CD4-positive, CD25-positive, alpha-beta regulatory T cell (primary cell): ENCODE results near the gene MMP14. TPM values are rescaled to one million over a fixed set of nuclear protein-coding genes. Genes with fewer than 3 reads are reported as not detected.
"Not testable (repeated sequence)": the region's sequence is repeated elsewhere in the genome, so short reads cannot be mapped to it uniquely, and the experiment has no call there.

Experiments used
- ATAC-seq, 2 donors: fragments of 150-1000 bp; cut with Tn5 transposase; one replicate each; pipeline ENCODE4 v1.10.0; 2021; ENCODE audit warnings: low read depth in 2 of 2, moderate number of reproducible peaks in 2 of 2, moderate library complexity in 1 of 2
- DNase-seq, 3 donors: peaks; one replicate each; pipeline versions ENCODE4 v3.0.0 to v3.0.0-alpha.2; 2012 to 2022; ENCODE audit warnings: mixed read lengths in 1 of 3
- H3K27ac ChIP-seq: one replicate; pipeline ENCODE4 v1.7.0; 2013; ENCODE audit warnings: mild to moderate bottlenecking, low read length; ENCODE audit not compliant: insufficient read depth, poor library complexity, severe bottlenecking
- H3K27me3 ChIP-seq: one replicate; pipeline ENCODE4 v1.7.0; 2013; ENCODE audit warnings: low read length; ENCODE audit not compliant: control insufficient read depth, insufficient read depth
- H3K36me3 ChIP-seq: one replicate; pipeline ENCODE4 v1.7.0; 2013; ENCODE audit warnings: mild to moderate bottlenecking, low read length, moderate library complexity; ENCODE audit not compliant: control insufficient read depth, insufficient read depth
- H3K4me1 ChIP-seq: 2 replicates; pipeline ENCODE4 v1.7.0; 2013; ENCODE audit warnings: mild to moderate bottlenecking, low read length; ENCODE audit not compliant: insufficient read depth, control insufficient read depth, poor library complexity, severe bottlenecking
- H3K4me3 ChIP-seq: one replicate; pipeline ENCODE4 v1.7.0; 2013; ENCODE audit warnings: low read depth, mild to moderate bottlenecking, low read length, moderate library complexity
- H3K9me3 ChIP-seq, 2 experiments: 1 replicate in 1 of 2; 2 replicates in 1 of 2; pipeline ENCODE4 v1.7.0; 2013; ENCODE audit warnings: low read length in 2 of 2, mild to moderate bottlenecking in 1 of 2, moderate library complexity in 1 of 2; ENCODE audit not compliant: control insufficient read depth in 2 of 2
- H3K27ac Mint-ChIP-seq, 3 donors: one replicate each; pipeline ENCODE4 v1.8.0; 2020 to 2022; ENCODE audit warnings: mild to moderate bottlenecking in 3 of 3, mixed read lengths in 3 of 3, moderate library complexity in 2 of 3
- H3K27me3 Mint-ChIP-seq: one replicate; pipeline ENCODE4 v1.8.0; 2022; ENCODE audit warnings: mild to moderate bottlenecking, mixed read lengths
- H3K36me3 Mint-ChIP-seq: one replicate; pipeline ENCODE4 v1.8.0; 2020; ENCODE audit warnings: mixed read lengths
- H3K4me1 Mint-ChIP-seq, 4 donors: one replicate each; pipeline ENCODE4 v1.8.0; 2020 to 2022; ENCODE audit warnings: mixed read lengths in 4 of 4, mild to moderate bottlenecking in 1 of 4
- H3K4me3 Mint-ChIP-seq, 4 donors: one replicate each; pipeline ENCODE4 v1.8.0; 2020 to 2022; ENCODE audit warnings: mild to moderate bottlenecking in 4 of 4, mixed read lengths in 4 of 4, moderate library complexity in 3 of 4
- H3K9me3 Mint-ChIP-seq, 7 donors: one replicate each; pipeline ENCODE4 v1.8.0; 2020 to 2022; ENCODE audit warnings: mixed read lengths in 7 of 7, mild to moderate bottlenecking in 3 of 7, moderate library complexity in 2 of 7
- polyA plus RNA-seq, 4 donors: library from polyadenylated mRNA; unstranded; fragments of 300-500 nt; fragmentation: Illumina TruSeq; gene quantifications; one replicate each; pipeline ENCODE4 v1.2.3, GENCODE V29; 2021
- total RNA-seq: library from RNA; stranded (reverse); gene quantifications from one replicate; pipeline ENCODE4 v1.2.3, GENCODE V29; 2022

Gene MMP14
- 1.0 TPM for total RNA-seq
- not detected for polyA plus RNA-seq

DNA sequence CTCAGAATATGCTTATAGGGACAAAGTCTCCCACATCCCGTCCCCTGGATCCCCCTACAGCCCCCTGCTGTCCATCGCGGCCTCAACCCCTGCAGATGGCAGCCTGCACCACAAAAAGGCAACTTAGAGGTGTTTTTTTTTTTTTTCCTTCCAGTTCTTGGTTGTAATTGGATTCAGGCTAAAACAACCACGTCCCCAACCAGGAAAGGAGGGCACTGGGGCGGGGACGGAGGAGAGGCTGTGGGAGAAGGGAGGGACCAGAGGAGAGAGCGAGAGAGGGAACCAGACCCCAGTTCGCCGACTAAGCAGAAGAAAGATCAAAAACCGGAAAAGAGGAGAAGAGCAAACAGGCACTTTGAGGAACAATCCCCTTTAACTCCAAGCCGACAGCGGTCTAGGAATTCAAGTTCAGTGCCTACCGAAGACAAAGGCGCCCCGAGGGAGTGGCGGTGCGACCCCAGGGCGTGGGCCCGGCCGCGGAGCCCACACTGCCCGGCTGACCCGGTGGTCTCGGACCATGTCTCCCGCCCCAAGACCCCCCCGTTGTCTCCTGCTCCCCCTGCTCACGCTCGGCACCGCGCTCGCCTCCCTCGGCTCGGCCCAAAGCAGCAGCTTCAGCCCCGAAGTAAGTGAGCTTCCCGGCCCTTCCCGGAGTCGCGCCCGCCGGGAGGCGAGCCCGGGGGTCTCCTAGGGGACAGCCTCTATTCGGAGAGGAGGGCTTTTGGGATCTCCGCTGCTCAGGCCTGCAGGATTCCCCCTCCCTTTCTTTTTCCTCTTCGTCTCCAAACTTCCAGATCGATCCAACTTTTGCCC, at the start of gene MMP14:
MMP14 (plus strand) TSS at position 285 of the 813 bp plus-strand sequence; CDS start at position 518, 233 bp downstream.
- peaks cover 13% of the 10 kb centered on the region for H3K36me3 ChIP-seq
- no peak within 1 kb of the TSS for H3K4me3 ChIP-seq
- peaks cover 21% of the 10 kb centered on the region for H3K36me3 Mint-ChIP-seq
- H3K9me3 Mint-ChIP-seq: no peaks in the 10 kb centered on the region
- DNase-seq: no peak
- H3K27me3 ChIP-seq: no peaks in the 10 kb centered on the region
- H3K4me1 ChIP-seq: peaks cover 13% of the 10 kb centered on the region
- H3K27ac ChIP-seq: no peak within 1 kb of the TSS
- no peak for ATAC-seq
- peaks cover 2 to 31% (median 7%) of the 10 kb centered on the region in 4 donors for H3K4me1 Mint-ChIP-seq
- H3K4me3 Mint-ChIP-seq: peak within 1 kb of the TSS; percentile 61 to 89 (median 74)
- peaks cover 23% of the 10 kb centered on the region for H3K27me3 Mint-ChIP-seq
- H3K27ac Mint-ChIP-seq: peak within 1 kb of the TSS; percentile 84 to 97 (median 90)
- H3K9me3 ChIP-seq: no peaks in the 10 kb centered on the region

DNA sequence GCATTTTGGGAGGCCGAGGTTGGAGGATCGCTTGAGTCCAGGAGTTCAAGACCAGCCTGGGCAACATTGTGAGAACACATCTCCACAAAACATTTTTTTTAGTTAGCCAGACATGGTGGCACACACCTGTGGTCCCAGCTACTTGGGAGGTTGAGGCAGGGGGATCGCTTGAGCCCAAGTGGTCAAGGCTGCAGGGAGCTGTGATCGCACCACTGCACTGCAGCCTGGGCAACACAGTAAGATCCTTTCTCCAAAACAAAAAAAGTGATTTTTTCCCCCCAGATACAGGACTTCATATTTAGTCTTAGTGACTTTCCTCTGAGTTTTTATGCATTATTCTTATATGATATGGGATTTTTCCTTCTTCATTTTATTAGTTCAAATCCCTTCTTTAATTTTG, 49.7 kb upstream of the MMP14 start:
- Histone ChIP-seq H3K27me3 (no peaks in the 10 kb centered on the region), H3K9me3 (no peaks in the 10 kb centered on the region), H3K27ac (no peak overlapping the region), H3K36me3 (no peaks in the 10 kb centered on the region), H3K4me1 (no peaks in the 10 kb centered on the region), H3K4me3 (no peak overlapping the region)
- H3K27ac Mint-ChIP-seq: no peak overlapping the region
- no peaks in the 10 kb centered on the region for H3K4me1 Mint-ChIP-seq
- no peak overlapping the region for H3K4me3 Mint-ChIP-seq
- DNase-seq: no peak
- H3K9me3 Mint-ChIP-seq: no peaks in the 10 kb centered on the region
- H3K36me3 Mint-ChIP-seq: no peaks in the 10 kb centered on the region
- no peak for ATAC-seq
- peaks cover 8% of the 10 kb centered on the region for H3K27me3 Mint-ChIP-seq

DNA sequence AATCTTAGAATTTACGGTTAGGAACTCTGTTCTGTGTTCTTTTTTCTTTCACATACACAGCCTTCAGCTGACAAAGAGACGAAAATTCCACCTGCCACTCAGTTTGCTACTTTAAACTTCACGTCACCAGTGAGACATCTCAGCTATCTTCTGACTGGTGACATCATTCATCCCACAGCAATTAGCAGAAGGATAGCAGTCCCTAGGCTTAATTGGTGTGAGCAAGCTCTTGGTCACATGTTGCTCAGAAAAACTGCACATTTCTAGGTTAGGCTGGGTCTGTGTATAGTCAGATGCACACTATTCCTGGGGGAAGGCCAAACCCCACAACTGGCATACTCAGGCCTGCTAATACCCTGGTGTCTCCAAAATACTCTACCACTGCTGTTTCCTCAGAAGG, 45.1 kb upstream of the MMP14 start:
- H3K27me3 ChIP-seq: no peaks in the 10 kb centered on the region
- no peak for ATAC-seq

DNA sequence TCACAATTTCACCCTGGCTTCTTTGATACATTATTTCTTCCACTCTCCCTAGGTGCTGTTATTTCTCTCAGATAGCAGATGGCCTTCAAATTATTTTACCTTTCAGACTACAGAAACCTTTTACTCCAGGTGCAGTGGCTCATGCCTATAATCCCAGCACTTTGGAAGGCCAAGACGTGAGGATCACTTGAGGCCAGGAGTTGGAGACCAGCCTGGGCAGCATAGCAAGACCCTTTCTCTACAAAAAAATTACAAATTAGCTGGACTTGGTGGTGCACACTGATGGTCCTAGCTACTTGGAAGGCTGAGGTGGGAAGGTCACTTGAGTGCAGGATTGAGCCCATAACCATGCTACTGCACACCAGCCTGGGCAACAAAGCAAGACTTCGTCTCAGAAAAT, 44.2 kb upstream of the MMP14 start:
- H3K9me3 Mint-ChIP-seq: no peaks in the 10 kb centered on the region
- ATAC-seq (no peak), DNase-seq (no peak)
- no peaks in the 10 kb centered on the region for H3K36me3 Mint-ChIP-seq
- H3K4me3 Mint-ChIP-seq: no peak overlapping the region
- H3K27me3 Mint-ChIP-seq: peaks cover 38% of the 10 kb centered on the region
- Histone ChIP-seq H3K27me3 (no peaks in the 10 kb centered on the region), H3K4me3 (no peak overlapping the region), H3K9me3 (no peaks in the 10 kb centered on the region), H3K27ac (no peak overlapping the region), H3K36me3 (no peaks in the 10 kb centered on the region), H3K4me1 (no peaks in the 10 kb centered on the region)
- no peaks in the 10 kb centered on the region for H3K4me1 Mint-ChIP-seq
- no peak overlapping the region for H3K27ac Mint-ChIP-seq

More for the DNA sequence above, 45.1 kb upstream of the MMP14 start:
- H3K27ac ChIP-seq: no peak overlapping the region
- H3K9me3 ChIP-seq: no peaks in the 10 kb centered on the region
- H3K4me1 ChIP-seq: no peaks in the 10 kb centered on the region
- no peaks in the 10 kb centered on the region for H3K36me3 Mint-ChIP-seq
- no peak overlapping the region for H3K4me3 ChIP-seq
- H3K4me1 Mint-ChIP-seq: no peaks in the 10 kb centered on the region
- H3K27me3 Mint-ChIP-seq: peaks cover 34% of the 10 kb centered on the region
- H3K9me3 Mint-ChIP-seq: no peaks in the 10 kb centered on the region
- H3K27ac Mint-ChIP-seq: no peak overlapping the region
- H3K4me3 Mint-ChIP-seq: no peak overlapping the region
- no peaks in the 10 kb centered on the region for H3K36me3 ChIP-seq
- DNase-seq: no peak

DNA sequence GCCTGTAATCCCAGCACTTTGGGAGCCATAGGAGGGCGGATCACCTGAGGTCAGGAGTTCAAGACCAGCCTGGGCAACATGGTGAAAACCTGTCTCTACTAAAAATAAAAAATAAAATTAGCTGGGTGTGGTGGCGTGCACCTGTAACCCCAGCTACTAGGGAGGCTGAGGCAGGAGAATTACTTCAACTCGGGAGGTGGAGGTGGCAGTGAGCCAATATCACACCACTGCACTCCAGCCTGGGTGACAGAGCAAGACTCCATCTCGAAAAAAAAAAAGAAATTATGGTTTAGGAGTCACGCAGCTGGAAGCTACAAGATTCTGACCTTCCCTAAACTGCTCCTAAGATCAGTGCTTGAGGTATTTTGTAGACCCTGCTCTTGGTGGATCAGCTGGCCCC, 42.8 kb upstream of the MMP14 start:
- not testable (repeated sequence) for H3K4me3 Mint-ChIP-seq, H3K9me3 Mint-ChIP-seq, H3K27ac Mint-ChIP-seq, H3K4me1 ChIP-seq, H3K4me3 ChIP-seq, H3K27ac ChIP-seq, H3K36me3 ChIP-seq, DNase-seq, H3K36me3 Mint-ChIP-seq, H3K9me3 ChIP-seq, ATAC-seq, H3K27me3 ChIP-seq, H3K4me1 Mint-ChIP-seq
- H3K27me3 Mint-ChIP-seq: peaks cover 38% of the 10 kb centered on the region

DNA sequence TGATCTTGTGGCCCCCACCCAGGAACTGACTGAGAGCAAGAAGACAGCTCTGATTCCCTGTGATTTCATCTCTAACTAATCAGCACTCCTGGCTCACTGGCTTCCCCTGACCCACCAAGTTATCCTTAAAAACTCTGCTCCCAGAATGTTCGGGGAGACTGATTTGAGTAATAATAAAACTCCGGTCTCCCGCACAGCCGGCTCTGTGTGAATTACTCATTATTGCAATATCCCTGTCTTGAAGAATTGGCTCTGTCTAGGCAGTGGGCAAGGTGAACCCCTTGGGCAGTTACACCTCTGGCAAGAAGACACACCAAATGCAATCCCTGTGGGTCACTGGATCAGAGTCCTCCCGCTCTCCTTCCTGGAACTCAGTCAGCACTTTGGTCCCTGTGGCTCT, 42.4 kb upstream of the MMP14 start:
- H3K4me3 ChIP-seq: no peak overlapping the region
- H3K36me3 ChIP-seq: no peaks in the 10 kb centered on the region
- Mint-ChIP-seq H3K9me3 (no peaks in the 10 kb centered on the region), H3K4me3 (no peak overlapping the region), H3K4me1 (no peaks in the 10 kb centered on the region), H3K27ac (no peak overlapping the region), H3K36me3 (no peaks in the 10 kb centered on the region), H3K27me3 (peaks cover 38% of the 10 kb centered on the region)
- DNase-seq (no peak), ATAC-seq (no peak)
- H3K27me3 ChIP-seq: peaks cover 9% of the 10 kb centered on the region
- H3K4me1 ChIP-seq: no peaks in the 10 kb centered on the region
- no peaks in the 10 kb centered on the region for H3K9me3 ChIP-seq
- no peak overlapping the region for H3K27ac ChIP-seq

DNA sequence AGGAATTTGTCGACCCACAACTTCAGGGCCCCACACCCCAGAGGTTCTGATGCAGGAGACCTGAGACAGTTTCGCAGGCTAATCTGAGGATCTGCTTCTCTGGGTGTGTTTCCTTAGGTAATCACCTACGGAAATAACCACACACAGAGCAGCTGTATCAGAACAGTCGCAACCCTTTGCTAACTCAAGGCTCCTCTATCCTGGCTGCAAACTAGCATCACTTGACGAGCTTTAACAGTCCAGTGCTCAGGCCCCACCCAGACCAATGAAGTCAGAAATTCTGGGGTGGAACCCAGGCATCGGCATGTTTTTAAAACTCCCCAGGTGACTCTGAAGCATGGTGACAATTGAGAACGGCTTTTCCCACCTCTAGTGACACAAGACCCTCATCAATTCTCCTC, 41.8 kb upstream of the MMP14 start:
- peaks cover 38% of the 10 kb centered on the region for H3K27me3 Mint-ChIP-seq
- Histone ChIP-seq H3K27ac (no peak overlapping the region), H3K4me3 (no peak overlapping the region), H3K27me3 (peaks cover 11% of the 10 kb centered on the region), H3K36me3 (no peaks in the 10 kb centered on the region), H3K9me3 (no peaks in the 10 kb centered on the region), H3K4me1 (no peaks in the 10 kb centered on the region)
- H3K4me1 Mint-ChIP-seq: no peaks in the 10 kb centered on the region
- no peak overlapping the region for H3K27ac Mint-ChIP-seq
- H3K9me3 Mint-ChIP-seq: no peaks in the 10 kb centered on the region
- ATAC-seq (peak in 1 of 2 donors; percentile 24), DNase-seq (no peak)
- H3K4me3 Mint-ChIP-seq: no peak overlapping the region
- no peaks in the 10 kb centered on the region for H3K36me3 Mint-ChIP-seq

DNA sequence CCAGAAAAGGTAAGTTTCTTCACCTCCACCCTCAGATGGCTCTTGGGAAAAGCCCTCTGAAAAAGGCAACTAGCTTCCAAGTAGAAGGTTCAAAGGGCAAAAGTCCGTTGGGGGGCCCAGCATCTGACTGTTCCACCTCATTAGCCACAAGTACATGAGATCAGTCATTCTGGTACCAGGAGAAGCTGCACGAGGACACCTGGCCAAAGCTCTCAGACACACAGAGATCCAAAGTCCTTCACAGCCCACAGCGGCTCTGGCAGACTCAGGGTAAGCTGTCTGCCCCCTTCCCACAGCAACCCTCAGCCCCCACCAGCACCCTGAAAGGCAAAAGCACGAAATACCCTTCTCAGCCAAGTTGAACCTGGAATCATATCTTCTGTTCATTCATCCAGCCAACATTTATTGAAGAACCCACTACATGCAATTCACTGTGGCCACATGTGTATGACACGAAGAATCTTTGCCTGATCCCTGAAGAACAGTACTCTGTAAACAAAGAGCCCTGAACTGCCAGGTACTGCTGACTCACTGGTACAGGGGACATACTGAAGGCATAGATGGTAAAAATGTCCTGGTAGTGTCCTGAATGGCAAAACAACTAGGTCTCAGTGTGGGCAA, 40.2 kb upstream of the MMP14 start:
- H3K27ac ChIP-seq: no peak overlapping the region
- H3K4me1 ChIP-seq: no peaks in the 10 kb centered on the region
- DNase-seq (no peak), ATAC-seq (no peak)
- H3K27ac Mint-ChIP-seq: no peak overlapping the region
- no peaks in the 10 kb centered on the region for H3K4me1 Mint-ChIP-seq
- no peak overlapping the region for H3K4me3 ChIP-seq
- no peak overlapping the region for H3K4me3 Mint-ChIP-seq
- H3K36me3 Mint-ChIP-seq: no peaks in the 10 kb centered on the region
- no peaks in the 10 kb centered on the region for H3K9me3 Mint-ChIP-seq
- no peaks in the 10 kb centered on the region for H3K36me3 ChIP-seq
- peaks cover 18% of the 10 kb centered on the region for H3K27me3 ChIP-seq
- peaks cover 40% of the 10 kb centered on the region for H3K27me3 Mint-ChIP-seq
- no peaks in the 10 kb centered on the region for H3K9me3 ChIP-seq
